Naive B cell (primary cell): ENCODE data around the gene ARHGAP22. TPM values are rescaled to one million over a fixed set of nuclear protein-coding genes. Genes with fewer than 3 reads are reported as not detected.

Experiments
- ATAC-seq, 2 donors: fragments of 150-1000 bp; cut with Tn5 transposase; 2 replicates each; pipeline ENCODE4 v1.10.0; 2021; ENCODE audit warnings: low read depth in 2 of 2, mild to moderate bottlenecking in 2 of 2, moderate library complexity in 2 of 2
- DNase-seq: peaks from one replicate; pipeline ENCODE4 v3.0.0; 2022
- H3K27ac Mint-ChIP-seq, 6 donors: one replicate each; pipeline ENCODE4 v1.8.0; 2020 to 2022; ENCODE audit warnings: mild to moderate bottlenecking in 6 of 6, mixed read lengths in 6 of 6, moderate library complexity in 5 of 6, inconsistent platforms in 2 of 6
- H3K27me3 Mint-ChIP-seq, 3 donors: one replicate each; pipeline ENCODE4 v1.8.0; 2021 to 2022; ENCODE audit warnings: mixed read lengths in 3 of 3, mild to moderate bottlenecking in 1 of 3
- H3K36me3 Mint-ChIP-seq, 2 donors: one replicate each; pipeline ENCODE4 v1.8.0; 2020 to 2022; ENCODE audit warnings: mixed read lengths in 2 of 2, inconsistent platforms in 1 of 2, mild to moderate bottlenecking in 1 of 2
- H3K4me1 Mint-ChIP-seq, 3 donors: one replicate each; pipeline ENCODE4 v1.8.0; 2020 to 2022; ENCODE audit warnings: mixed read lengths in 3 of 3, inconsistent platforms in 1 of 3, mild to moderate bottlenecking in 1 of 3, moderate library complexity in 1 of 3
- H3K4me3 Mint-ChIP-seq, 8 donors: one replicate each; pipeline ENCODE4 v1.8.0; 2020 to 2022; ENCODE audit warnings: mild to moderate bottlenecking in 8 of 8, mixed read lengths in 8 of 8, moderate library complexity in 8 of 8, inconsistent platforms in 2 of 8
- H3K9me3 Mint-ChIP-seq, 7 donors: one replicate each; pipeline ENCODE4 v1.8.0; 2020 to 2022; ENCODE audit warnings: mixed read lengths in 7 of 7, mild to moderate bottlenecking in 5 of 7, inconsistent platforms in 2 of 7, moderate library complexity in 1 of 7
- polyA plus RNA-seq, 6 donors: library from polyadenylated mRNA; unstranded; fragments of 300-500 nt; fragmentation: Illumina TruSeq; gene quantifications; one replicate each; pipeline ENCODE4 v1.2.3, GENCODE V29; 2021; ENCODE audit warnings: low read depth in 6 of 6

The ARHGAP22 gene
- polyA plus RNA-seq, 6 donors from 2014 or later: 2.8 to 9.2 (median 5.8) TPM

DNA sequence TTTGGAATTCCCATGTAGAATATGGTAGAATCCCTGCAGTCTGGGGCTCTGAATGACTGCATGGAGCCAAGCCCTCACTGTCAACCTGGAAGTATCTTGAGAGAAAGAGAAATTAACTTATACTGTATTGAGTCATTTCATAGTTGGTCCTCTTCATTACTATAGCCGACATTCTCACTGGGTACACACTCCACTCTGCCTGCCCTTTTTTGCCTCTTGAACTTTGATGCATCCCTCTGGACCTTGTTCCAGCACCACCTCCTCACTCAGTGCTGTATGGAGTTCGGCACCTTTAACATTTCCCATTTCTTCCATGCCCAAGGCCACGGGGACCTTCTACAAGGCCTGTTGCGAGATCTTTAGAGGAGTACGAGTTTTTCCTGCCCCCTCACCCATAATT is 4.6 kb upstream of the ARHGAP22 start:
- H3K4me1 Mint-ChIP-seq: peaks cover 30 to 42% (median 40%) of the 10 kb centered on the region in 3 donors
- no peak overlapping the region for H3K27ac Mint-ChIP-seq
- no peak for DNase-seq
- ATAC-seq: no peak
- H3K36me3 Mint-ChIP-seq: peaks cover 0 to 8% of the 10 kb centered on the region in 2 donors
- peak overlapping the region in 2 of 8 donors; percentile 8 to 11 for H3K4me3 Mint-ChIP-seq
- H3K27me3 Mint-ChIP-seq: peaks cover 13 to 43% (median 25%) of the 10 kb centered on the region in 3 donors
- H3K9me3 Mint-ChIP-seq: peaks cover 0 to 5% (median 0%) of the 10 kb centered on the region in 7 donors

- H3K4me1 Mint-ChIP-seq: peaks cover 33 to 47% (median 44%) of the 10 kb centered on the region in 3 donors
- H3K4me3 Mint-ChIP-seq: no peak overlapping the region
- ATAC-seq (no peak), DNase-seq (no peak)
- H3K36me3 Mint-ChIP-seq: peaks cover 0 to 8% of the 10 kb centered on the region in 2 donors
- peaks cover 13 to 45% (median 29%) of the 10 kb centered on the region in 3 donors for H3K27me3 Mint-ChIP-seq
- H3K27ac Mint-ChIP-seq: no peak overlapping the region
- H3K9me3 Mint-ChIP-seq: peaks cover 0 to 3% (median 0%) of the 10 kb centered on the region in 7 donors
These were observed 4.1 kb upstream of the ARHGAP22 start for GRCh38 chr10:48608976-48609375.

GRCh38 chr10:48608279-48608681 is 3.4 kb upstream of the ARHGAP22 start:
- H3K27me3 Mint-ChIP-seq: peaks cover 13 to 47% (median 32%) of the 10 kb centered on the region in 3 donors
- H3K9me3 Mint-ChIP-seq: peaks cover 0 to 2% (median 0%) of the 10 kb centered on the region in 7 donors
- peak; percentile 76 to 79 for ATAC-seq
- no peak overlapping the region for H3K27ac Mint-ChIP-seq
- DNase-seq: peak; percentile 49
- H3K4me1 Mint-ChIP-seq: peaks cover 37 to 54% (median 50%) of the 10 kb centered on the region in 3 donors
- peaks cover 0 to 8% of the 10 kb centered on the region in 2 donors for H3K36me3 Mint-ChIP-seq
- peak overlapping the region in 1 of 8 donors; percentile 52 for H3K4me3 Mint-ChIP-seq

DNA sequence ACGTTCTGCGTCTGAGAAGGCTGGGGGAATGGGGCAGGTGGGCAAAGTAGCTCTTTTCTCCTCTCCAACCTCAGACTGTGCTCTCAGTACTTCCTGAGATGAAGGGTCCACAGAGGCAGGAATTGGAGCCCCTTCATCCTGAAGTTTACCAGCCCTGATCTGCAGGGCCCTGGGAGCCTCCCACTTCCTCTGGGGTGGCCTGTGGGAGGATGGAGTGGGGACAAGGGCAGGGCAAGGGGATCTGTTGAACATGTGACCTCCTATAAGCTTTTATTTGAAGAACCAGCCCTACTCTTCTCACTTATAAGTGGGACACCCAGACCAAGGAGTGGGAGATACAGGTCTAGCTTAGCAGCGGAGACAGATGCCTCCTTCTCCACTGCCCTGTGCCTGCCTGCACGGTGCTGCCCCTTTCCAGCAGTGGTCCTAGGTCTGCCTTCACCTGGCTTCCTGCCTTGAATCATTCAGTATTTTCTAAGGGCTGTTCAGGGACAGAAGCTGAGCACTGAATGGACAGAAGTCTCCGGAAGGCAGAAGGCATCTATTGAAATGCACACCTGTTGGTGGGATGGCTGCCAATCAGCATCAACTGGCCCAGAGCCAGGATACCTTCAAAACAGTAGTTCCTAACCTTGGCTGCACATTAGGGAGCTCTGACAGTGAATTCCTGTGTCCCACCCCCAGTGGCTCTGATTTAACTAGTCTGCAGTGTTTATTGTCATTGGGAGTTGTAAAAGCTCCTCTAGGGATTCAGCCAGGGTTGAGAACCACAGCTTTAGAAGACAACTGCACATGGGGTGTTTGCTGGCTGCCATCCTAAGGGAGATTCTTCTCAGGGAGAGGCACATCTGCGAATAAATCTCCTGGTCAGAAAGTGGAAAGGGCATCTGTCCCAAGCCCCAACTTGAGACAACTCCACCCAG is 2.7 kb upstream of the ARHGAP22 start:
- Mint-ChIP-seq H3K4me3 (peak overlapping the region in 1 of 8 donors; percentile 52), H3K9me3 (peaks cover 0 to 2% (median 0%) of the 10 kb centered on the region in 7 donors), H3K27ac (peak overlapping the region in 1 of 6 donors; percentile 15), H3K4me1 (peaks cover 39 to 56% (median 49%) of the 10 kb centered on the region in 3 donors), H3K36me3 (peaks cover 0 to 8% of the 10 kb centered on the region in 2 donors), H3K27me3 (peaks cover 11 to 40% (median 25%) of the 10 kb centered on the region in 3 donors)
- DNase-seq: no peak
- no peak for ATAC-seq

- Mint-ChIP-seq H3K27me3 (peaks cover 4 to 32% (median 17%) of the 10 kb centered on the region in 3 donors), H3K4me3 (peak overlapping the region in 5 of 8 donors; percentile 17 to 81 (median 47)), H3K9me3 (no peaks in the 10 kb centered on the region), H3K36me3 (peaks cover 0 to 2% of the 10 kb centered on the region in 2 donors), H3K4me1 (peaks cover 37 to 58% (median 49%) of the 10 kb centered on the region in 3 donors), H3K27ac (peak overlapping the region in 1 of 6 donors; percentile 15)
- ATAC-seq (no peak), DNase-seq (no peak)
These were observed 1.9 kb upstream of the ARHGAP22 start for GRCh38 chr10:48606530-48607355.

DNA sequence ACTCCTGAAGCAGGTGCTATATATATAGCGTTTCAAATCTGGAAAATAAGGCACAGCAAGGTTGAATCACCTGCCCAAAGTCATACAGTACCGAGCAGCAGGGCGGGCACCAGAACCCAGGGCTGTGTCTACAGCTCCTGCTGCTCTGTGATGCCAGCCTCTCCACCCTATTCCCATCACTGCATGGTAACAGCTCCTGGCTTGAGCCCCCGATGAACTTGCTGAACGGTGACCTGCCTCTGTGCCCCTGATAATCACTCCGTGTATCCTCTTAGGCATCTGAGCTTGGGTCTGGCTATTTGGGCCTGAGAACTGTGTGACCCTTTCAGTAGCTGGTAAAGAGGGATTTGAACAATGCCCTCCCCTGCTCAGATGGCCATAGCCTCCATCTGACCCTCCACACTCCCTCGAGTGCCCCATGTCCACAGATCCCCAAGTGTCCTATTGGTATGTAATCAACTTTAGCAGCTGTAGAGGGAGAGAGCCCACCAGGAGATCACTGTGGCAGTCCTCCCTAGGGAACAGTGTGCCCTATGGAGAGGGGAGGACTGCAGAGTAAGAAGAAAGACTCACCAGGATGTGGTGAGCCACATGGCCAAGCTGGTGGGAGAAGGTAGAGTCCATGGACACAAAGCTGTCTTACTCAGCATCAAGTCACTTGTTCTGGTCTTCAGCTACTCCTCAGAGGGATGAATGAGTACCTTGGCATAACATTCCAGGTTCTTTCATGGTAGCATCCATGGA is 1.1 kb upstream of the ARHGAP22 start:
- no peak for ATAC-seq
- H3K4me3 Mint-ChIP-seq: peak overlapping the region in 6 of 8 donors; percentile 31 to 94 (median 85)
- H3K9me3 Mint-ChIP-seq: no peaks in the 10 kb centered on the region
- peak overlapping the region in 2 of 6 donors; percentile 38 to 85 for H3K27ac Mint-ChIP-seq
- no peak for DNase-seq
- peaks cover 37 to 61% (median 51%) of the 10 kb centered on the region in 3 donors for H3K4me1 Mint-ChIP-seq
- no peaks in the 10 kb centered on the region for H3K36me3 Mint-ChIP-seq
- H3K27me3 Mint-ChIP-seq: peaks cover 1 to 30% (median 15%) of the 10 kb centered on the region in 3 donors

DNA sequence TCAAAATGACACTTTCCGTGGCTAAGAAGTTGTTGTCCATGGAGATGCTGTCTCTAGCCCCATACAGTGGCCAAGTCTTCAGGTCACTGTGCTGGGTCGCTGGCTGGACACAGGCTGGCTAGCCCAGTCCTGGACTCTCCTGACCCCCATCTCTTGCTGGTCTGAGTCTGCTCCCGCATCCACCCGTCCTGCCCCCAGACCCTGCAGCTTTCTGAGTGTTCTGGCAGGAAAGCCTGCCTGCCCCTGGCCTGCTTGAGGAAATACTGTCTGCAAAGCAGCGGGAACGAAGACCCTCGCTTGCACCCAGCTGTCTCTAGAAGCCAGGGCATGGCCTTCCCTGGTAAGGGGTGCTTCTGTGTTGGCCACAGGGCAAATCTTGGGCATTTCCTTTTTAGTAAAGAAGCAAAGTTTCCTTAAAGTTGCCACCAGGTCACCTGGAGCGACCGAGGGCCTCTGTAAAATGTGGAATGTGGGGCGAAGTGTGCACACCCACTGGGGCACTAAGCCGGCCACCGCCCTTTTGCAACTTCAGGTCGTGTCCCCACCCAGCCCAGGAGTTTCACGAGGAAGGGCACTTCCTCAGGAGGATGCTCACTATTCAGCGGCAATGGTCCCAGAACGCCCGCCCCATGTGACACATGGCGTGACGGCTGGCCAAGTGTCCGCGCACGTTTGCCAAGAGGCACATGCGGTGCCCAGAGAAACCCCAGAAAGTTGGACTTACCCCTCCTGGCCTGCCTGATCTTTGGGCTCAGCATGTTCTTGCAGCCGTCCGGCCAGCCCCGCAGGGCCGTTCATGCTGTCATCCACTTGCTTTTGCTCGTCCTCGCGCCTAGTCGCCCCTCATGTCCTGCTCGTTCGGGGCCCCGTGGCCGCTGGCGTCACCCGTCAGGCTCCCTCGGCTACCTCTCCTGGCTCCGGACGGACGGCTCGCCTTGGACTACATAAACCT is 558 bp downstream of the ARHGAP22 start:
- H3K4me1 Mint-ChIP-seq: peaks cover 37 to 65% (median 55%) of the 10 kb centered on the region in 3 donors
- H3K27ac Mint-ChIP-seq: peak overlapping the region in 4 of 6 donors; percentile 19 to 81 (median 36)
- ATAC-seq: peak; percentile 14 to 18
- peak; percentile 15 for DNase-seq
- H3K36me3 Mint-ChIP-seq: no peaks in the 10 kb centered on the region
- H3K4me3 Mint-ChIP-seq: peak overlapping the region; percentile 79 to 94 (median 90)
- no peaks in the 10 kb centered on the region for H3K9me3 Mint-ChIP-seq
- H3K27me3 Mint-ChIP-seq: peaks cover 0 to 19% (median 15%) of the 10 kb centered on the region in 3 donors

- H3K4me3 Mint-ChIP-seq: peak overlapping the region; percentile 79 to 94 (median 90)
- H3K27ac Mint-ChIP-seq: no peak overlapping the region
- no peaks in the 10 kb centered on the region for H3K36me3 Mint-ChIP-seq
- peaks cover 39 to 69% (median 55%) of the 10 kb centered on the region in 3 donors for H3K4me1 Mint-ChIP-seq
- H3K9me3 Mint-ChIP-seq: no peaks in the 10 kb centered on the region
- ATAC-seq (no peak), DNase-seq (no peak)
- H3K27me3 Mint-ChIP-seq: peaks cover 0 to 23% (median 15%) of the 10 kb centered on the region in 3 donors
These were observed 1.3 kb downstream of the ARHGAP22 start for GRCh38 chr10:48603421-48604038.

GRCh38 chr10:48602401-48603135 is 2.3 kb downstream of the ARHGAP22 start:
- Mint-ChIP-seq H3K4me1 (peaks cover 34 to 63% (median 46%) of the 10 kb centered on the region in 3 donors), H3K27ac (peak overlapping the region in 1 of 6 donors; percentile 54), H3K27me3 (peaks cover 0 to 30% (median 15%) of the 10 kb centered on the region in 3 donors), H3K36me3 (no peaks in the 10 kb centered on the region), H3K4me3 (peak overlapping the region in 4 of 8 donors; percentile 9 to 48 (median 11)), H3K9me3 (no peaks in the 10 kb centered on the region)
- ATAC-seq (no peak), DNase-seq (no peak)

DNA sequence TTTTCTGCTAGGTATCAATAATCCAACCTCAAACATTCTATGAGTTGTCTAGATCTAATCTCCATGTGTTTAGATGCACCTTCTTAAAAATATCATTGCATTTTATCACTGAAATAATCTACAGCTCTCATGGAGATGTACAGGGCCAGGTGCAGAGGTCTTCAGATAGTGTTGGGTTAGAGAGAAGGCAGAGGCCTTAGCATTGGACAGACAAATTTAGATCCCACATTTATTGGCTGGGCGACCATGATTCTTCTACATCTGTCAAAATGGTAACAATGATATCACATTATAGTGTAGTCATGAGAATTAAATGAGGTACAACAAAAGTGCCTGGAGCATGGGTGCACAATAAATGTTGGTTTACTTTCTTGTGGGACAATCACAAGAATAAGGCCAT is 3.1 kb downstream of the ARHGAP22 start:
- H3K27ac Mint-ChIP-seq: no peak overlapping the region

More for the DNA sequence above, 3.1 kb downstream of the ARHGAP22 start:
- no peak for DNase-seq
- Mint-ChIP-seq H3K27me3 (peaks cover 0 to 25% (median 10%) of the 10 kb centered on the region in 3 donors), H3K9me3 (no peaks in the 10 kb centered on the region), H3K4me3 (peak overlapping the region in 1 of 8 donors; percentile 10), H3K36me3 (no peaks in the 10 kb centered on the region), H3K4me1 (peaks cover 31 to 63% (median 45%) of the 10 kb centered on the region in 3 donors)
- no peak for ATAC-seq
